ENCODE results near the gene CDC42EP4.

GRCh38 chr17:73288534-73289302, 23.1 kb downstream of the CDC42EP4 start:
- no peak for TF ChIP-seq CTCF (IDR thresholded peaks at IDR 0.05; ENCODE audit: low read length)
- no peak for TF ChIP-seq EZH2 (optimal IDR thresholded peaks at IDR 0.05; ENCODE audit: low read depth, low read length)

Data from MM.1S (cell line).